Esophagus squamous epithelium (tissue), 4 donors: ENCODE measurements around the gene TMEM255B.

Experiments used
- CTCF ChIP-seq, 6 experiments: fragments of 450-650 bp in 4 of 6; fragments of 200-600 bp in 2 of 6; sonication (generic) in 2 of 6; IDR thresholded peaks; one replicate each; pipeline ENCODE4 v1.5.1; 2016 to 2019; ENCODE audit warnings: antibody characterized with exemption in 6 of 6, mild to moderate bottlenecking in 4 of 6, moderate library complexity in 4 of 6
- POLR2A ChIP-seq, 4 donors: fragments of 450-650 bp; IDR thresholded peaks; one replicate each; pipeline ENCODE4 v1.6.1; 2017; ENCODE audit warnings: antibody characterized with exemption in 4 of 4, mild to moderate bottlenecking in 4 of 4, moderate library complexity in 3 of 4

- TF ChIP-seq CTCF (IDR thresholded peaks at IDR 0.05): no peak
- no peak for TF ChIP-seq POLR2A (IDR thresholded peaks at IDR 0.05)
These were observed 86.0 kb downstream of the TMEM255B start for GRCh38 chr13:113845055-113845454.
